CD4-positive, alpha-beta T cell treated with Interleukin-15 for 4 hours (primary cell): ENCODE data around the gene AK1.
"Not testable (repeated sequence)": the region's sequence is repeated elsewhere in the genome, so short reads cannot be mapped to it uniquely, and the experiment has no call there.

Experiments used
- DNase-seq: peaks from one replicate; pipeline ENCODE4 v3.0.0-alpha.2; 2020; ENCODE audit warnings: low spot score

The AK1 gene

DNA sequence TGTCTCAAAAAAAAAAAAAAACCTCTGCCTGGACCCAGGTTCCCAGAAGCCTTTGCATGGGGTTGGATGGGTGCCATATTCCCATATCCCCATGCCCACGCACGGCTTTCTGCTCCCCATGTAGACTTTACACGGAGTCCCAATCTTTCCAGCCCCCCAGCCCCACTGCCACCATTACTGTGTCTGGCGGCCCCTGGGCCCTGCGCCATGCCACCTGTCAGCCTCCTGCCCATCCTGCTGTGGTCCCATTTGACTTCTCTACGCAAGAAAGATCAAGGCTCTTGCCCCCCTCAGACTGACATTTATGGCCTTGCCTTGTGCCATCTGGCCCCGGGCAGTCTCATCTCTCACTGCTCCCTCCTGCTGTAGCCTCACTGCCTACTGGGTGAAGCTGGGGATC is 6.5 kb upstream of the AK1 start:
- DNase-seq, result no peak

DNA sequence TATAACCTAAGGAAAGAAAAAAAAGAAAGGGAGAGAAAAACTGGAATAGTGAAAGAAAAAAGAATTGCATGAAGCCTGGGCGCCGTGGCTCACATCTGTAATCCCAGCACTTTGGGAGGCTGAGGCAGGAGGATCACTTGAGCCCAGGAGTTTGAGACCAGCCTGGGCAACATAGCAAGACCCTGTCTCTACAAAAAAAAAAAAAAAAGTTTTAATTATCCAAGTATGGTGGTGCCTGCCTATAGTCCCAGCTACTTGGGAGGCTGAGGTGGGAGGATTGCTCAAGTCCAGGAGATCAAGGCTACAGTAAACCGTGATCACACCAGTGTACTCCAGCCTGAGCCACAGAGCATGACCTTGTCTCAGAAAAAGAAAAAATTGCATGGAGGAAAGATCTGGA is 4.2 kb upstream of the AK1 start:
- not testable (repeated sequence) for DNase-seq

DNA sequence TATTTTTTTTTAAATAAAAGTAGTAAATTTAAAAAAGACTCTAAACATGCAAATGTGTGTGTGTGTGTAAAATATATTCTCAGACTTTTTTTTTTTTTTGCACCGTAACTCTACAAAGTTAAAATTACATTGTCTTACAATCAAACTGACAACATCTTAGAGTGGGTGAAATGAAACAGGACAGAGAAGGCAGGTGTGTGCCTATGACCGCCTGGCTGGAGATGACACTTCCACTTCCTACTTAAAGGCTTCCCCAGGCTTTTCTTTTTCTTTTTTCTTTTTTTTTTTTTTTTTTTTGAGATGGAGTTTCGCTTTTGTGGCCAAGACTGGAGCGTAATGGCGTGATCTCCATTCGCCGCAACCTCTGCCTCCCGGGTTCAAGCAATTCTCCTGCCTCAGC is 2.7 kb upstream of the AK1 start:
- no peak for DNase-seq

DNA sequence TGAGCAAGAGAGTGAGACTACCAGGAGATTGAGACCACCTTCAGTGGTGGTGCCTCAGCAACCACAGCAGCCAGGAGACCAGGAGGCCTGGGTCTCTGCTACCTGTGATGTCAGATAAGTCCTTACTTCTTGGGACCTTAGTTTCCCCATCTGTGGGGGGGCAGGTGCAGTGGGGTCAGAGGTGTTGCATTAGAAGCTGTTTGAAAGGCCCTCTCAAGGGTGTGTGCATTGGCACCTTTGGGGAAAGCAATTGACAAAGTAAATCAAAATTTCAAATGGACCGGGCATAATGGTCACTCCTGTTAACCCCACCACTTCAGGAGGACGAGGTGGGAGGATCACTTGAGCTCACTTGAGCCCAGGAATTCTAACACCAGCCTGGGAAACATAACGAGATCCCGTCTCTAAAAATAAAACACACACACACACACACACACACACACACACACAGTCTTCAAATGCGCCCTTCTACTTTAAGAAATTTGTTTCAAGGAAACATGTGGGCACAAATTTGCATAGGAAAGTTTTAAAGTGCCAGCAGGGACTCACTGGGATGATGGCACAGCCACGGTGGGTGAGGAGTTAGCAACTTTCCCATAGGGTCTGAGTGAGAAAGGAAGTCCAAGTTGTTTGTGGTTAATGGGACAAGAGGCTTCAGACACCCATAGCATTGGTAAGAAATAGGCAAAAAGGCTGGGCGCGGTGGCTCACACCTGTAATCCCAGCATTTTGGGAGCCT is 1.3 kb upstream of the AK1 start:
- DNase-seq, result no peak

DNA sequence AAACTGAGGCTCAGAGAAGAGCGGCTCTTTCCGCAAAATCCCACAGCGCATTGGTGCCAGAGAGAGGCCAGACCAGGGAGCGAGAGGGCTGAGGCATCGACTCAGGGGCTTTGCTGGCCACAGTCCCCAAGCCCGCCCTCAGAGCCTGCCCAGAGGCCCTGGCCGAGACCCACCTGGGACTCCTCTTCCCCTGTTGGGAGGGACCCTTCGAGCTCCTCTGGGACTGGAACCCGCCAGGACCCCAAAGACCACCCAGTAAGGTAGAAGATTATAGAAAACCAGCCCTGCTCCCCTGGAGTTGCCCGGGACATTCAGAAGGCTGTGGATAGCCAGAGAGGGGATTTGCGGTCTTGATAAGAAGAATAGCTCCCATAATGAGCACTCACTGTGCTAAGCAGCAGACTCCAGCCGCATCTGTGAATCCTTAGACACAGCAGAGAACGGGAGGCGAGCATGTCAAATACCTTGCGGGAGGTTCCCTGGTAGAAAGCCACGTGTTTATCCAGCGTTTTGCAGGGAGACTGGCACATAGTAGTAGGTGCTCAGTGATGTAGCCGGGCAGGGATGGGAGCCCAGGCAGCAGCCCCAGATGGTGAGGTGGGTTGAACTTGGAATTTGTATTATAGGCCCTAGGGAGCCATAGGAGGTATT is 651 bp upstream of the AK1 start:
- DNase-seq, result no peak

DNA sequence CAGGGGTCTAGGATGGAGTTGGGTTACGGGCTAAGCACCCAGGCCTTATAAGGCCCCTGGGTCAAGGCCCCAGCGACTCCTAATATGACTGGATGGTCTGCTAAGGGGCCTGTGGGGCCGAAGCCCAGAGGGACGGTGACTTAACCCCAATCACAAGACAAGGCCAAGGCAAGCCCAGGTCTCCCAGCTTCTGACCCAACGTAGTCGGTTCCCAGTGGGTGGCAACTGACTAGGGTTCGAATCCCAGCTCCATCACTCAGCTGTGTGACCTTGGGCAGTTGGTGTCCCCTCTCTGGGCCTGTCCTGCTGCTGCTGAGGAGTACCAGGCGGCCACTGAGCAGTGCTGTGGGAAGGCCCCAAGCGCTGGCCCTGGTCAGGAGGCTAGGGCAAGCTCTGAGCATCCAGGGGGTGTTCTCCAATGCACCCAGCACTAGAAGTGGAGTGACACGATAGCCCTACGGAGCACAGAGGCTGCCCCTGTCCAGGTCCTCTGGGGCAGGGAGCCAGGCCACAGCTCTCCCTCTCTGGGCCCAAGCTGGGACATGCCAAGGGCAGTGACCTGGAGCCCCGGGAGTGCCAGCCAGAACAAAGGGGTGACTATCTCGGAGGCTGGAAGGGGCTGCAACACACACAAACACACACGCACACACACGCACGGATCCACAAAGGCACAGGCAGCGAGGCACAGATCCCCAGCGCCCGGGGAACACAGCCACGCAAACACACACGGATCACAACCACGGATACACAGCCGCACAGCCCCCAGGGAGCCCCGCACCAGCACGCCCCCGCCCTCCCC is 512 bp downstream of the AK1 start:
- no peak for DNase-seq

DNA sequence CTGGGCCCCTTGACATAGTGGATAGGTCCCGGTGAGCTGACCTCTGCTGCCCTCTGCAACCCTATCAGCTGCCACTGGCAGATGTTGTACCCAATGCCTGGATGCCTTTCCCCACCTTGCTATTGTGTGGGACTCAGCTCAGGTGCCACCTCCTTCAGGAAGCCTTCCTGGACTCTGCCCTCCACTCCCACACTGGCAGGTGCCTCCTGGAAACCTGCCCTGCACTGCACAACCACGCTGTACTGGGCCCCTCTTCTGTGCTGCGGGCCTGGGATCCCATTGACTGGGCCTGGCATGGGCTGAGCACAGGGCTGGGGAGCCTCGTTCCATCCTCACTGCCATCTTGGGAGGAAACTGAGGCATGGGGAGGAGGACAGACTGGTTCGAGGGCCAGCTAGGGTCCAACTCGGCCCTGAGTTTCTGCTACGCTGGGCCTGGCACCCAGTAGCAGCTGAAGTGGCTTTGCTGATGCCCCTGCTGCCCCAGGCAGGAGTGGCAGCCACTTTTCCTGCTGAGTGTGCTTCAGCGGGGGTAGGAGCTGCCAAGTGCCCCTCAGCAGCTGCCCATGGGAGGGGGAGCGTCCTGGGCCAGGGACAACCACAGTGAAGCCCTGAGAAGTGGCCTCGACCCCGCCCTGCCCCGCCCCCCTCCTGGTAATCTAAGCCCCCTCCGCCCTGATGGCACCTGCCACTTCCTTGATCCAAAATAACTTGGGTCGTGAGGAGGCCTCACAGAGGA is 1.3 kb downstream of the AK1 start:
- DNase-seq, result no peak

DNA sequence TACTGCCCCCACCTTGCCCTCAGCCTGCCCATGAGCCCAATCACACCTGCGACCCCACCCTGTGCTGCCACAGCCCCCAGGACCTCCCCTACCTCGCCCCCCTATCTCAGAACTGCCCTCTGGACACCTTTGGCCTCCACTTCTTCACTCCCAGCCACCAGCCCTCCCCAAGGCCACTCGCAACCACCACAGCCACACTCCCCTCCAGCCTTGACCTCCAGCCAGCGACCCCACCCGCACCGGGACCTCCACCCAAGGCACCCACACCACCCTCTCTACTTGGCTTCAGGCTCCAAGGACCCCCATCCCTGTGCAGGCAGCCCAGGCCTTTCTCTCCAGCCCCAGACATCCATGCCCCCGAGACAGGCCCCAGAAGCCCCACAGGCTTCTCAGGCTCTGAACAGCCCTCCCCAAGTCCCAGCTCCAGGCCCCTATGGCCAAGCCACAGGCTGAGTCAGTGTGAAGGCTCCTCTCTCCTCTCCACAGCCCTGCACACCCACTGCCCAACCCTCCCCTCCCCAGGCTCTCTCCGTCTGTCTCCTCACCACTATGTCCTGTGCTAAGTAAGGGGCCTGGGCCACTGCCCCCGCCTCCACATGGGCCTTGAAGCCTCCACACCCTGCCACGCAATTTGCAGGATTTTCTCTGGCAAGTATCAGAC is 2.0 kb downstream of the AK1 start:
- DNase-seq, result no peak

DNA sequence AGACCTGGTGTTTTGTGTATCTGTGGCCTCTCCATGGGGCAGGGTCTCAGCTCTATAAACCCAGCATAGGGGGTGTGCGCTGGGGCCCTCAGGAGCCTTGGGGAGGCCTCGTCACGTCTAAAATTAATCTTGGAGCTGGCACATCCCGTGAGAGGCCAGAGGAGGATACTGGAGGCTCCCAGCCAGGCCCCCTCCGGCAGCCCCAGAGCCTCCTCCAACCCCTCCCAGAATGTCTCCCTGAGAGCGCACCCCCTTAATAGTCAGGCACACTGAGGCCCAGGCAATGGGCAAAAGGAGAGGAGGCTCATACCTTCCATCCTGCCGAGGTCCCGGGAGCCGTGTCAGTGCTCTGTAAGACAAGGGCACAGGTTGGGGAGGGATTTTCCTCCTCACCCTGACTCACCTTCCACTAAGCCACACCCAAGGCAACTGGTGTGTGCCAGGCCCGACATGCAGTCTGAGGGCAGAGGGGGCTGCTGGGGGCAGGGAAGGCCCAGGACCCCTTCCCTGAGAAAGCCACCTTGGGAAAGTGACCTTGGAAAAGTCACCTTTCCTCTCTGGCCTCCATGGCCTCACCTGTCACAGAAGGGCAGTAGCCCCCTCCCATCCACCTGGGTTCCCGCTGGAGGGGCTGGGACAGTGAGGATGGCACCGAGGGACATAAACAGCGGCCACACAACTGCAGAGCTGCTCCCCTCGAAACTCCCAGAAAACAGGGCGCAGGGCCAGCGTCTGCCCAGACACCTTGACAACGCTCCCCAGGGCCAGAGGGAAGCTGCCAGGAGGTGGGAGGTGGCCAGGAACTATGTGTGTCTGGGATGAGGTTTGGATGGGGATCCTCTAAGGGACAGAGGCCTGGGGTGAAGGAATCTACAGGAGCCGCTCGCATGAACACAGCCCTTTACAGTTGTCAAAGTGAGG is 2.9 kb downstream of the AK1 start:
- DNase-seq, result no peak

DNA sequence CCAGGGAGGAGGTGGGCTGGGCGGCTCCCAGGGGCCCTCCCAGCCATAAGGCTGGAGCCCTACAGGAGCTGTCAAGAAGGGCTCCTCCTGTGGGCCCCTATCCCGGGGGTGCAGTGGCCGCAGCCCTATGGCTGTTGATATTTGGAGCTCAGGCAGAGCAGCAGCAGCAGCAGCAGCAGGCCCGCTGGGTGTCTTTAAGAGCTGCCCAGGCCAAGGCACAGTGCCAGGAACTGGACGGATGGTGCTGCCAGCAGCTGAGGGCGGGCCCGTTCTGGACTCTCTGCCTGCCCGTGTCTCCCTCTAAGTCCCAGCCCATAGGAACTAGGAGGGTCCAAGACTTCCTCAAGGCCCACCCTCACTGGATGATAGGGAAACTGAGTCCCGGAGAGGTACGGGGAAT is 3.6 kb downstream of the AK1 start:
- no peak for DNase-seq

DNA sequence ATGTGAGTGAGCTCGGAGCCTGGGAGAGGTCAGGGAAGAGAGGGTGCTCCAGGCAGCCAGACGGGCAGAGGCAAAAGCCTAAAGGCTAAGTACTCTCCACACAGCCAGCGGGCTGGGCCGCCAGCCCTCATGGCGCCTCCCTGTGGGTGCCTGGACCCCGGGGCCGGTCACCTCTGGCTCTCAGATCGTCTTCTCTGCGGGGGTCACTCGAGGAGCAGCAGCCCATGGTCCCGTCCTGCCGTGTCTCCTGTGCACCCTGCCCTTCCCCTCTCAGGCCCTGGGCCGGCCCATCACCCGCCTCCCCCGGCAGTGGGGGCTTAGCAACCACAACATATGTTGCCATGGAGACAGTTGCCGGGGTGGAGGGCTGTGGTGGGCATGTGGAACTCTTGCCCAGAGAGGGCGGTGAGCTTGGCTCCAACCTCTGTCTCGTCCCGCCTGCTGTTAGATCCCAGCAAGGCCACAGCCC is 4.2 kb downstream of the AK1 start:
- no peak for DNase-seq

DNA sequence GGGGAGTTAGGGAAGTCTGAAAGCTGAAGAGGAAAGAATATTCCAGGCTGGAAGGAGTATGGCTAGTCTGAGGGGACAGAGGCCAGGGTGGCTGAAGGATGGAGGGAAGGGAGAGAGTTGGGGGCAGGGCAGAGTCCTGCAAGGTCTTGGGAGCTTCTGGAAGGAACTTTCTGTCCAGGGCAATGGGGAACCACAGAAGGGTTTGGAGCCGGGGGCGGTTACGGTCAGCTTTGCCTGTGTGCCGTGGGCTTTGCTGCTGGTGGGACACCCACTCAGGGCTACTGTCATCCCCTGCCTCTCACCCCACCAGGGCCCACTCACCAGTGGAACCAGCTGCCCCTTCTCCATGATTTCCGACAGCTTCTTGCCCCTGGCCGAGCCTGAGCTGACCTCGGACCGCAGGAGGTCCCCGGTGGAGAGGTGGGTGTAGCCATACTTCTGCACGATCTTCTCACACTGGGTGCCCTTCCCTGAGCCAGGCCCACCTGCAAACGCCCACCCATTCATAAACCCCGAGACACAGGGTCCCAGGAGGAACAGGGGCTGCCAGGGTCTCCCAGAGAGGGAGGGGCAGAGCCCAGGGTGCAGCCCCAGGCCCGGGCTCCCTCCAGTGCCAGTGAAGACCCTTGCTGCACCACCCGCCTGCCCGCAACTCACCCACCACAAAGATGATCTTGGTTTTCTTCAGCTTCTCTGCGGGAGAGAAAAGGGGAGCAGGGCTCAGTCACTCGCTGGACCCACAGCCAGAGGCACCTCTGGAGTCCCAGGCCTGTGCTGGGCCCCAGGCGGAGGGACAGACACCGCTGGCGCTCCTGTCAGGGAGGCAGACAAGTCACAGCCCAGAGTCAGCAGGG is 4.9 kb downstream of the AK1 start:
- DNase-seq, result no peak

DNA sequence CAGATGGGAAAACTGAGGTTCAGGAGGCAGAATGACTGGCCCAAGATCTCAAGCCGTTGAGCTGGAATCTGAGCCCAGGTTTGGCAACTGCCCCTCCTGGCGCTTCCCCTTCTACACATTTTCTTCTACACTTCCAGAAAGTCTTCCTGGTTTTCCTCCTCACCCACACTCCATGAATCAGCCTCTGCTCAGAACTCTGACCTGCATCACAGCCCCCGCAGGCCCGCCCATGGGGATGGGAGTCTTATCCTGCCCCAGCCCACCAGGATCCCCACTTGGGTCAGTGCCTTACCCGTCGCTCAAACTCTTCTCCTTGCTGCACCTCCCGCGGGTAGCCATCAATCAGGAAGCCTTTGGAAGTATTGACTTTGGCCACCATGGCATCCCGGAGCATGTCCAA is 5.9 kb downstream of the AK1 start:
- DNase-seq, result no peak

DNA sequence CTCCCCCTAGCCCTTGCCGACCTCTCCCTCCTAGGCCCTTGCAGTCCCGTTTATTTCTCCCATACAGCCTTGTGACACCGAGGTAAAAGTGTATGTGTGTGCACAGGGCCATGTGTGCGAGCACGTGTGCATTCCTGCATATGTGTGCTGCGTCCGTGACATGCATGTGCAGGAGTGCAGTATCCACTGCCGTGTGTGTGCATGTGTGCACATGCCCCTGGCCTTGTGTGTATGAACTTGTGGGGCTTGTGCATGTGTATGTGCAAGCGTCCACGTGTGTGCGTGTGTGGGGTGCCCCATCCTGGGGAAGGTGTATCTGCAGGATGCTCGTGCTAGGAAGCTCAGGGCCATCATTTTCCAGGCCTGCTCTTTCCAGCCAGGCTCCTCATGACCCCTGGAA is 6.6 kb downstream of the AK1 start:
- no peak for DNase-seq

DNA sequence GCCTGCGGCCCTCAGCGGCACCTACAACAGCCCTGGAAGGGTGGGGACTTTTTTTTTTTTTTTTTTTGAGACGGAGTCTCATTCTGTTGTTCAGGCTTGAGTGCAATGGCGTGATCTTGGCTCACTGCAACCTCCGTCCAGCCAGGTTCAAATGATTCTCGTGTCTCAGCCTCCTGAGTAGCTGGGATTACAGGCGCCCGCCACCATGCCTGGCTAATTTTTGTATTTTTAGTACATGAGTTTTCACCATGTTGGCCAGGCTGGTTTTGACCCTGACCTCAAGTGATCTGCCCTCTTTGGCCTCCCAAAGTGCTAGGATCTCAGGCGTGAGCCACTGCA is 7.4 kb downstream of the AK1 start:
- not testable (repeated sequence) for DNase-seq

DNA sequence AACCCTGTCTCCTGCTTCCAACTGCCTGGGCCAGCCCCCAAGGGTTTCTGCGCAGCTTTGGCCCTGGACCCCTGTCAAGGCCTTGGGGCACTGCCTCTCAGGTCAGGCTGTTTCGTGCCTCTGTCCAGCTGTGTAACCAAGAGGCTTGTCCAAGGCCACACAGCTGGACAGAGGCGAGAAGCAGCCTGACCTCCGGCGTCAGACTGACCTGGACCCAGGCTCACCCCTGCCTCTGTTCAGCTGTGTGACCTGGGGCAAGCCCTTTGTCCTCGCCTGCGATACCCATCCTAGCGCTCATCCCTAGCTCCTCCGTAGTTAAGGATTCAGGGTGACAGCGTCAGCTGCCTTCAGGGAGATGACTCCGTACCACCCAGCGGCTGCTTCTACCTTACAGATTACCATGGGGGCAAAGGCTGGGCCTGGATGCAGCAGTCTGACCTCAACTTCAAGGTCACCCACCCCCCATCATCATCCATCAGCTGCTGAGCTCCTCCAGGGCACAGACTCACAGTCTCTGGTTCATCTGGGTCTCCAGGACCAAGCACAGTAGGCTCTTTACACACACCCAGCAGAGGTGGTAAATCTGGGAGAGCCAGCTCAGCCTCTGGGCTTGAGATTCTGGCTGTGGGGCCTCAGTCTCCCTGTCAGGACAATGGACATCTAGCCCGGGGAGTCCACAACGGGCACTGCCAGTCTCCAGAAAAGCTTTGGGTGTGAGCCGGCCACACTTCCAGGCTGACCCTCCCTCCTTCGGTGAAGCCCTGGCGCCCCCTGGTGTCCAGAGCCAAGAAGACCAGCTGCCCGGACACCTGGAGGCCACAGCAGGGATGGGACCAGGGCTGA is 7.9 kb downstream of the AK1 start:
- DNase-seq, result peak; percentile 83

DNA sequence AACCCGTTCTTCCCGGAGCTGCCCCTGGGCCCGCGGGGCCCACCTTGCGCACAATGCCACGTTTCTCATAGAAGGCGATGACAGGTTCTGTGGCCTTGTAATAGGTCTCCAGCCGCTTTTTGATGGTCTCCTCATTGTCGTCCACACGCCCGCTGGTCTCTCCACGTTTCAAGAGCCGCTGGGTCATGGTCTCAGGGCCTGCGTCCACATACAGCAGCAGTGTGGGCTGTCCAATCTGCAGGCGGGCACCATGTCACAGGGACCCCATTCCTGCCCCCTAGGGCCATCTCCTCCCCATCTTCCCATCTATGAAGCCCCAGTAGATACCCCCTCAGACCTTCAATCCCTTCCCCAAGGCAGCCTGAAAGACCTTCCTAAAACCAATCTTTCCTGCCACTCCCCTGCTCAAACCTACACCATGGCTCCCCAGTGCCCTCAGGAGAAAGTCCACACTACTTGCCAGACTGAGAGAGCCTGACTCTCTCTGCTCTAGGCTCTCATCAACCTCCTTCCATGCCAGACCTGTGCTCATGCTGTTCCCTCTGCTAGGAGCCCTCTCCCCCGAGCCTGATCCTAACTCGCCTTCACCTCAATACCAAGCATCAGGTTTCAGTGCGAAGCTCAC is 9.1 kb downstream of the AK1 start:
- no peak for DNase-seq
